Gastrocnemius medialis (tissue), 4 donors: ENCODE results near the gene CCND2. TPM values are rescaled to one million over a fixed set of nuclear protein-coding genes. Genes with fewer than 3 reads are reported as not detected.

ENCODE experiments used
- ATAC-seq, 2 donors: fragments of 150-250 bp; one replicate each; pipeline ENCODE4 v1.9.1; 2016
- DNase-seq, 2 donors: peaks; one replicate each; pipeline ENCODE4 v3.0.0-alpha.2; 2019
- H3K27ac ChIP-seq, 4 donors: fragments of 200-600 bp; sonication (generic); 1 replicate in 1 of 4; 2 replicates in 3 of 4; pipeline ENCODE4 v1.5.1; 2016 to 2018; ENCODE audit warnings: mild to moderate bottlenecking in 2 of 4, moderate library complexity in 1 of 4
- H3K27me3 ChIP-seq, 3 donors: fragments of 200-600 bp; sonication (generic) in 2 of 3; 1 replicate in 1 of 3; 2 replicates in 2 of 3; pipeline versions ENCODE4 v1.5.1 to v1.6.0; 2016 to 2019; ENCODE audit warnings: mild to moderate bottlenecking in 1 of 3, moderate library complexity in 1 of 3
- H3K36me3 ChIP-seq, 2 donors: fragments of 200-600 bp; sonication (generic) in 1 of 2; one replicate each; pipeline ENCODE4 v1.5.1; 2017 to 2018
- H3K4me1 ChIP-seq, 2 donors: fragments of 200-600 bp; sonication (generic) in 1 of 2; one replicate each; pipeline ENCODE4 v1.5.1; 2016 to 2017; ENCODE audit warnings: mild to moderate bottlenecking in 2 of 2
- H3K4me3 ChIP-seq, 4 donors: fragments of 200-600 bp; sonication (generic) in 3 of 4; 1 replicate in 1 of 4; 2 replicates in 3 of 4; pipeline ENCODE4 v1.5.1; 2016 to 2019; ENCODE audit warnings: mild to moderate bottlenecking in 2 of 4
- H3K9me3 ChIP-seq, 3 donors: fragments of 200-600 bp; sonication (generic) in 2 of 3; 1 replicate in 1 of 3; 2 replicates in 2 of 3; pipeline ENCODE4 v1.5.1; 2016 to 2019
- CTCF ChIP-seq, 5 experiments: fragments of 450-650 bp in 3 of 5; fragments of 200-600 bp in 2 of 5; sonication (generic) in 2 of 5; IDR thresholded peaks in 4 of 5; conservative IDR thresholded peaks in 1 of 5; 1 replicate in 4 of 5; 2 replicates in 1 of 5; pipeline ENCODE4 v1.5.1; 2016 to 2019; ENCODE audit warnings: antibody characterized with exemption in 5 of 5, mild to moderate bottlenecking in 3 of 5, moderate library complexity in 3 of 5
- POLR2A ChIP-seq, 2 donors: fragments of 450-650 bp; IDR thresholded peaks; one replicate each; pipeline ENCODE4 v1.6.1; 2017; ENCODE audit warnings: antibody characterized with exemption in 2 of 2, mild to moderate bottlenecking in 2 of 2, moderate library complexity in 2 of 2
- in situ Hi-C, 4 donors: fragments of 200-750 bp; cut with MboI; loops; one replicate each; pipeline versions ENCODE4 v1.15.0 to v1.8.0; 2017; ENCODE audit warnings: low sequenced_read_pairs in 4 of 4
- intact Hi-C: fragments of 100-400 bp; cut with DNase I; formaldehyde crosslinking; loops from one replicate; pipeline ENCODE4 v1.15.1; 2023; ENCODE audit warnings: low total_unique reads
- total RNA-seq, 4 donors: library from RNA; depleted of rRNA; stranded (reverse); fragments of >200 nt; gene quantifications; one replicate each; pipeline versions ENCODE4 v1.1.0 to v1.2.3, GENCODE V29; 2016

CCND2 gene
- total RNA-seq, 4 donors from 2014 or later, result 2.7 to 5.6 (median 3.2) TPM

GRCh38 chr12:4244868-4245267, 28.7 kb upstream of the CCND2 start:
- no peaks in the 10 kb centered on the region for H3K9me3 ChIP-seq
- in situ Hi-C loops (no loop called here), intact Hi-C loops (no loop called here)
- H3K27me3 ChIP-seq, result peaks cover 2 to 4% (median 4%) of the 10 kb centered on the region in 3 donors
- TF ChIP-seq POLR2A (IDR thresholded peaks at IDR 0.05) (no peak), CTCF (IDR thresholded peaks at IDR 0.05 in 4 of 5, conservative IDR thresholded peaks at IDR 0.05 in 1 of 5) (no peak)
- H3K27ac ChIP-seq, result no peak overlapping the region
- DNase-seq (no peak), ATAC-seq (no peak)
- no peak overlapping the region for H3K4me3 ChIP-seq
- H3K36me3 ChIP-seq, result no peaks in the 10 kb centered on the region
- no peaks in the 10 kb centered on the region for H3K4me1 ChIP-seq

- TF ChIP-seq POLR2A (IDR thresholded peaks at IDR 0.05), result no peak
- TF ChIP-seq CTCF (IDR thresholded peaks at IDR 0.05 in 4 of 5, conservative IDR thresholded peaks at IDR 0.05 in 1 of 5), result no peak
- Histone ChIP-seq H3K4me3 (no peak overlapping the region), H3K27me3 (peaks cover 2 to 4% (median 4%) of the 10 kb centered on the region in 3 donors), H3K36me3 (no peaks in the 10 kb centered on the region), H3K4me1 (no peaks in the 10 kb centered on the region), H3K27ac (no peak overlapping the region), H3K9me3 (no peaks in the 10 kb centered on the region)
- no peak for ATAC-seq
- intact Hi-C loops (no loop called here), in situ Hi-C loops (no loop called here)
- no peak for DNase-seq
These were observed 28.1 kb upstream of the CCND2 start for GRCh38 chr12:4245446-4245845.

- ATAC-seq (no peak), DNase-seq (no peak)
- no peaks in the 10 kb centered on the region for H3K36me3 ChIP-seq
- TF ChIP-seq POLR2A (IDR thresholded peaks at IDR 0.05), result no peak
- in situ Hi-C loops (no loop called here), intact Hi-C loops (no loop called here)
- H3K27me3 ChIP-seq, result peaks cover 2 to 4% (median 4%) of the 10 kb centered on the region in 3 donors
- H3K27ac ChIP-seq, result no peak overlapping the region
- H3K4me3 ChIP-seq, result no peak overlapping the region
- no peaks in the 10 kb centered on the region for H3K4me1 ChIP-seq
- no peaks in the 10 kb centered on the region for H3K9me3 ChIP-seq
These were observed 27.4 kb upstream of the CCND2 start for GRCh38 chr12:4246116-4246515.

- H3K27ac ChIP-seq, result no peak overlapping the region
- no peak for TF ChIP-seq CTCF (IDR thresholded peaks at IDR 0.05 in 4 of 5, conservative IDR thresholded peaks at IDR 0.05 in 1 of 5)
- TF ChIP-seq POLR2A (IDR thresholded peaks at IDR 0.05), result no peak
- H3K9me3 ChIP-seq, result no peaks in the 10 kb centered on the region
- no peak overlapping the region for H3K4me3 ChIP-seq
- no peaks in the 10 kb centered on the region for H3K4me1 ChIP-seq
- DNase-seq (no peak), ATAC-seq (no peak)
- intact Hi-C loops (no loop called here), in situ Hi-C loops (no loop called here)
- peaks cover 8 to 15% (median 8%) of the 10 kb centered on the region in 3 donors for H3K27me3 ChIP-seq
- H3K36me3 ChIP-seq, result no peaks in the 10 kb centered on the region
These were observed 22.9 kb upstream of the CCND2 start for GRCh38 chr12:4250691-4251090.

GRCh38 chr12:4251216-4251891, 22.2 kb upstream of the CCND2 start:
- H3K36me3 ChIP-seq, result no peaks in the 10 kb centered on the region
- DNase-seq (no peak), ATAC-seq (no peak)
- H3K4me1 ChIP-seq, result no peaks in the 10 kb centered on the region
- intact Hi-C loops, result no loop called here
- TF ChIP-seq CTCF (IDR thresholded peaks at IDR 0.05 in 4 of 5, conservative IDR thresholded peaks at IDR 0.05 in 1 of 5), result no peak
- no peak for TF ChIP-seq POLR2A (IDR thresholded peaks at IDR 0.05)
- H3K4me3 ChIP-seq, result no peak overlapping the region
- peaks cover 8 to 15% (median 8%) of the 10 kb centered on the region in 3 donors for H3K27me3 ChIP-seq
- no peak overlapping the region for H3K27ac ChIP-seq
- in situ Hi-C loops, result no loop called here
- no peaks in the 10 kb centered on the region for H3K9me3 ChIP-seq
